Left renal pelvis (tissue), 4 donors: Measurements from ENCODE around the gene PLD5. TPM values are rescaled to one million over a fixed set of nuclear protein-coding genes. Genes with fewer than 3 reads are reported as not detected.
"Not testable (repeated sequence)": the region's sequence is repeated elsewhere in the genome, so short reads cannot be mapped to it uniquely, and the experiment has no call there.

Experiments used
- DNase-seq, 4 donors: peaks; one replicate each; pipeline ENCODE4 v3.0.0-alpha.2; 2013; ENCODE audit warnings: low read depth in 4 of 4, low spot score in 3 of 4
- polyA plus RNA-seq, 4 donors: library from polyadenylated mRNA; unstranded; fragments of 120-200 nt; gene quantifications; one replicate each; pipeline ENCODE4 v1.2.1, GENCODE V29; 2013; ENCODE audit not compliant: insufficient read length in 4 of 4

Gene PLD5
- polyA plus RNA-seq, 4 donors, result 0.92 to 5.7 (median 1.5) TPM

GRCh38 chr1:242506724-242507123 is 17.8 kb downstream of the PLD5 start:
- DNase-seq, result no peak

- DNase-seq, result no peak
Measured at GRCh38 chr1:242489545-242489944, 35.0 kb downstream of the PLD5 start.

GRCh38 chr1:242477944-242478343 is 46.6 kb downstream of the PLD5 start:
- no peak for DNase-seq

GRCh38 chr1:242470774-242471173 is 53.7 kb downstream of the PLD5 start:
- no peak for DNase-seq

GRCh38 chr1:242468784-242469183 is 55.7 kb downstream of the PLD5 start:
- DNase-seq, result peak in 1 of 4 donors; percentile 46

GRCh38 chr1:242467556-242468145 is 56.8 kb downstream of the PLD5 start:
- peak in 1 of 4 donors; percentile 31 for DNase-seq

- DNase-seq, result no peak
Measured at GRCh38 chr1:242462867-242463266, 61.6 kb downstream of the PLD5 start.

- DNase-seq, result not testable (repeated sequence)
Measured at GRCh38 chr1:242459740-242460139, 64.8 kb downstream of the PLD5 start.

GRCh38 chr1:242456726-242457269 is 67.7 kb downstream of the PLD5 start:
- DNase-seq, result no peak

GRCh38 chr1:242455052-242455361 is 69.5 kb downstream of the PLD5 start:
- no peak for DNase-seq

- DNase-seq, result peak in 1 of 4 donors; percentile 37
Measured at GRCh38 chr1:242454262-242455051, 70.0 kb downstream of the PLD5 start.

GRCh38 chr1:242452573-242452972 is 71.9 kb downstream of the PLD5 start:
- no peak for DNase-seq

GRCh38 chr1:242449661-242450060 is 74.8 kb downstream of the PLD5 start:
- no peak for DNase-seq

- DNase-seq, result no peak
Measured at GRCh38 chr1:242448910-242449645, 75.4 kb downstream of the PLD5 start.

- DNase-seq, result no peak
Measured at GRCh38 chr1:242447689-242448088, 76.8 kb downstream of the PLD5 start.

GRCh38 chr1:242440757-242441156 is 83.7 kb downstream of the PLD5 start:
- DNase-seq, result no peak

GRCh38 chr1:242435200-242435599 is 89.3 kb downstream of the PLD5 start:
- DNase-seq, result no peak

GRCh38 chr1:242432491-242433095 is 91.9 kb downstream of the PLD5 start:
- no peak for DNase-seq

- DNase-seq, result no peak
Measured at GRCh38 chr1:242431786-242432185, 92.7 kb downstream of the PLD5 start.

- DNase-seq, result no peak
Measured at GRCh38 chr1:242430956-242431355, 93.5 kb downstream of the PLD5 start.
